Parathyroid adenoma (tissue), 2 donors: Measurements from ENCODE around the gene CA11.

Source experiments
- H2AFZ ChIP-seq: fragments of 300-600 bp; sonication (generic); one replicate; pipeline ENCODE4 v1.7.0; 2017; ENCODE audit warnings: antibody characterized with exemption, mild to moderate bottlenecking
- H3K27ac ChIP-seq: fragments of 300-600 bp; sonication (generic); one replicate; pipeline ENCODE4 v1.7.0; 2017
- H3K27me3 ChIP-seq: fragments of 300-600 bp; sonication (generic); one replicate; pipeline ENCODE4 v1.7.0; 2017; ENCODE audit warnings: low read length; ENCODE audit not compliant: control insufficient read depth, insufficient read depth
- H3K36me3 ChIP-seq: fragments of 300-600 bp; sonication (generic); one replicate; pipeline ENCODE4 v1.7.0; 2017; ENCODE audit warnings: low read length; ENCODE audit not compliant: control insufficient read depth, insufficient read depth
- H3K4me1 ChIP-seq: fragments of 300-600 bp; sonication (generic); one replicate; pipeline ENCODE4 v1.7.0; 2017; ENCODE audit warnings: control low read depth
- H3K4me2 ChIP-seq: fragments of 300-600 bp; sonication (generic); one replicate; pipeline ENCODE4 v1.7.0; 2017; ENCODE audit warnings: low read length
- H3K4me3 ChIP-seq: fragments of 300-600 bp; sonication (generic); one replicate; pipeline ENCODE4 v1.7.0; 2017; ENCODE audit warnings: low read depth, low read length
- H3K79me2 ChIP-seq: fragments of 300-600 bp; sonication (generic); one replicate; pipeline ENCODE4 v1.7.0; 2017; ENCODE audit warnings: control low read depth
- H3K9ac ChIP-seq: fragments of 300-600 bp; sonication (generic); one replicate; pipeline ENCODE4 v1.7.0; 2017; ENCODE audit warnings: mild to moderate bottlenecking
- H3K9me3 ChIP-seq: fragments of 300-600 bp; sonication (generic); one replicate; pipeline ENCODE4 v1.7.0; 2017; ENCODE audit warnings: low read length; ENCODE audit not compliant: control insufficient read depth
- CTCF ChIP-seq: fragments of 300-600 bp; sonication (generic); IDR thresholded peaks from one replicate; pipeline ENCODE4 v1.7.0; 2017; ENCODE audit warnings: antibody characterized with exemption, mild to moderate bottlenecking
- donor health status: primary hyperparathyroidism.

CA11 gene

GRCh38 chr19:48624067-48624594 lies 21.9 kb downstream of the CA11 start:
- Histone ChIP-seq H3K4me2 (peak overlapping the region; percentile 96), H3K4me1 (peaks cover 7% of the 10 kb centered on the region), H3K27me3 (no peaks in the 10 kb centered on the region), H3K9ac (peak overlapping the region; percentile 25), H3K4me3 (peak overlapping the region; percentile 84), H3K36me3 (no peaks in the 10 kb centered on the region), H3K79me2 (no peaks in the 10 kb centered on the region), H3K9me3 (no peaks in the 10 kb centered on the region), H3K27ac (peak overlapping the region; percentile 78), H2AFZ (peak overlapping the region; percentile 75)
- no peak for TF ChIP-seq CTCF

GRCh38 chr19:48623556-48624066 lies 22.4 kb downstream of the CA11 start:
- H3K27ac ChIP-seq: peak overlapping the region; percentile 78

DNA sequence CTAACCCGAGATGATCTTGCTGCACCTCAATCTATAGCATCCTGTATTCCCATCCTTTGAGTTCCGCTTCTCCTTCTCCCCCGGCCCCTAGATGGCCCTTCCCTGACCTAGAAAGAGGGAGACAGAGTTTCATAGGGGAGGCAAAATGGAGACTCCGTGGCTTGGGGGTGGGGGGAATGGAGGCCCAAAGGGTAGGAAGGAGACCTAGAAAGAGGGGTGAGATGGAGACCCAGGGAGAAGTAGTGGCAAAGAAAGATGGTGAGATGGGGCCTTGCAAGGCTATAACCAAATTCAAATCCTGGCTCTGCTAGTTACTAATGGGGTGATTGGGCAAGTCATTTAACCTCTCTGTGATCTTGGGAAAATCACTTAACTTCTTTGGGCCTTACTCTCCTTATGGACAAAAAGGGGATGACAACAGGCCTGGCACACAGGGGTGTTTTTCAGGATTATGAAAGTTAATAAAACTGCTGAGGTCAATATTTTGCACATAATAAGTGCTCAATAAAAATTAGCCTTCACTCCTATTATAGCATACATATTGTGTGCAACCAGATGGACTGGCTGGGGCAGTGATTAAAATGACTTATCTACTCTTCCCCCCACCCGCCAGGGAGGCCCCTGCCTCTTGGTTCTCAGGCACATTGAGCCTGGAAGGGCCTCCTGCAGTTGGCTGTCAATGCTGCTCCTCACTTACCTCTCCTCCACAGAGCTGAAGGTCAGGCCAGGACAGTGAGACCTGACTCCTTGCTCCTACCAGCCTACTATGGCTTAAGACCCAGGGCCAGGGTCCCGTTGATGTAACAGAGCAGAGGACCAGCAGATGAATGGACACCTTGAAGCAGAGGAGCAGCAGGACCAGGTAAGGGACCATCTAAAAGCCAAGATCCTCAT lies 26.0 kb downstream of the CA11 start:
- TF ChIP-seq CTCF: no peak

More at GRCh38 chr19:48623556-48624066, 22.4 kb downstream of the CA11 start:
- Histone ChIP-seq H3K9ac (no peak overlapping the region), H3K4me2 (peak overlapping the region; percentile 96), H3K79me2 (peaks cover under 1% of the 10 kb centered on the region), H3K36me3 (no peaks in the 10 kb centered on the region), H3K4me1 (peaks cover 7% of the 10 kb centered on the region), H3K9me3 (no peaks in the 10 kb centered on the region), H3K4me3 (peak overlapping the region; percentile 84), H3K27me3 (no peaks in the 10 kb centered on the region), H2AFZ (peak overlapping the region; percentile 75)
- no peak for TF ChIP-seq CTCF

DNA sequence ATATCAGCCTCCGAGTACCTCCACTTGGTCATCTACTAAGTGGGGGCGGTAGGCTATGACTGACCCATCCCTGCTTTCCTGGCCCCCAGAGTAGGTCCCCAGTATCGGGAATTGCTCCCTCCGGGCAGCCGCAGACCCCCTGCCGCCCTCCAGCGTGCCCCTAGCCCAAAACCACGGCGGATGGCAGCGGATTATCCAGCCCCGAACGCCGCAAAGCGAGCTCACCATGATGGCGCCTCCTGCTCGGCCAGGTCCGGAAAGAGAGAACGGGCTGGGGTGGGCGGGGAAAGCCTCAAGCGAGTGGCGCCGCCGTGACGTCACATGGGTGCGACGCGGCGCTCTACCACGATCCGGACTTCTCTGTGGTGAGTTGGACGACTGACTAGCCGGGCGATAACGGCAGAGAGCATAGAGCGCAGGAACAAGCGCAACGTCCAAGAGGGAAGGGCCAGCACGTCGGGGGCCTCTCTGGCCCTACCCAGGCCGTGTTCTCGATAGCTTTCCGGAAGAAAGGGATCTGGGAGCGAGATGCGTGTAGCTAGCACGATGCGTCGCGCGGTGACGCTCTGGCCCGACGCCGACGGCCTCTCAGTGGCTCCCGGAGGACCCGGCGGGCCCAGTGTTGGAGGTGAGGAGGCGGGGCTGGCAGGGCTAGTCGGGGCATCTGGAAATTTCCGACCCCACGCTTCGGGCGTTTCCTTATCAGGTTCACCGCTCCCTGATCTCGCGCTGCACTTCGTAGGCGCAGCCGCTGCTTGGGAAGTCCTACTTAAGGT lies 26.9 kb downstream of the CA11 start, which contains the start of the genes RPL18 and SPHK2:
RPL18 (minus strand) TSS at position 263 of the 776 bp plus-strand sequence; CDS start at position 228, 35 bp downstream.
SPHK2 (plus strand) TSS at position 591 of the 776 bp plus-strand sequence. CDS start 1,009 bp downstream, outside the sequence.
- H3K9me3 ChIP-seq: no peaks in the 10 kb centered on the region
- H3K9ac ChIP-seq: peak within 1 kb of the TSS; percentile 96
- peak within 1 kb of the TSS; percentile 94 for H3K27ac ChIP-seq
- H3K4me2 ChIP-seq: peak within 1 kb of the TSS; percentile 97
- peak; percentile 10 for TF ChIP-seq CTCF
- H3K79me2 ChIP-seq: peaks cover 4% of the 10 kb centered on the region
- H3K27me3 ChIP-seq: no peaks in the 10 kb centered on the region
- H2AFZ ChIP-seq: peak within 1 kb of the TSS; percentile 85
- no peaks in the 10 kb centered on the region for H3K36me3 ChIP-seq
- H3K4me1 ChIP-seq: peaks cover 23% of the 10 kb centered on the region
- peak within 1 kb of the TSS; percentile 92 for H3K4me3 ChIP-seq

More for the DNA sequence above, 26.0 kb downstream of the CA11 start:
- H2AFZ ChIP-seq: peak overlapping the region; percentile 85
- H3K27me3 ChIP-seq: no peaks in the 10 kb centered on the region
- peak overlapping the region; percentile 97 for H3K4me2 ChIP-seq
- H3K4me1 ChIP-seq: peaks cover 23% of the 10 kb centered on the region
- peak overlapping the region; percentile 56 for H3K9ac ChIP-seq
- no peaks in the 10 kb centered on the region for H3K9me3 ChIP-seq
- peak overlapping the region; percentile 94 for H3K27ac ChIP-seq
- H3K79me2 ChIP-seq: peaks cover 4% of the 10 kb centered on the region
- H3K4me3 ChIP-seq: peak overlapping the region; percentile 92
- H3K36me3 ChIP-seq: no peaks in the 10 kb centered on the region
